ENCODE results near the gene ELOVL2.

DNA sequence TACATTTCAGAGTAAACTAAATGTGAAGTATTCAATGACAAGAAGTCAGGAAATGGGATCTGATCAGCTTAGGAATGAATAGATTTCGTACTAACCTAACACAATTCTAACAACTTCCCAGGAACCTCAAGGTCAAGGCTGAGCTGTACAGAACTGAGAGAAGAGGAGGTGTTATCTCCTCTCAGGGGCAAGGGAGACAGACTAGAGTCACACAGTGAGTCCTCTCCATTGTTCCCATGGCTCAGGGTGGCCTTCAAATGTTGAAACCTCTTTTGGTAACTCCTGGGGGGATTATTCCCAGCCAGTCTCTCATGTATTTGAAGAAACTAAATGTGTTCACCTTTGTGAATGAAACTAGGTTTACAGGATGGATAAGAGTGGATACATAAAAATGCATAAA lies 27.7 kb downstream of the ELOVL2 start:
- TF ChIP-seq, protein P1, sequence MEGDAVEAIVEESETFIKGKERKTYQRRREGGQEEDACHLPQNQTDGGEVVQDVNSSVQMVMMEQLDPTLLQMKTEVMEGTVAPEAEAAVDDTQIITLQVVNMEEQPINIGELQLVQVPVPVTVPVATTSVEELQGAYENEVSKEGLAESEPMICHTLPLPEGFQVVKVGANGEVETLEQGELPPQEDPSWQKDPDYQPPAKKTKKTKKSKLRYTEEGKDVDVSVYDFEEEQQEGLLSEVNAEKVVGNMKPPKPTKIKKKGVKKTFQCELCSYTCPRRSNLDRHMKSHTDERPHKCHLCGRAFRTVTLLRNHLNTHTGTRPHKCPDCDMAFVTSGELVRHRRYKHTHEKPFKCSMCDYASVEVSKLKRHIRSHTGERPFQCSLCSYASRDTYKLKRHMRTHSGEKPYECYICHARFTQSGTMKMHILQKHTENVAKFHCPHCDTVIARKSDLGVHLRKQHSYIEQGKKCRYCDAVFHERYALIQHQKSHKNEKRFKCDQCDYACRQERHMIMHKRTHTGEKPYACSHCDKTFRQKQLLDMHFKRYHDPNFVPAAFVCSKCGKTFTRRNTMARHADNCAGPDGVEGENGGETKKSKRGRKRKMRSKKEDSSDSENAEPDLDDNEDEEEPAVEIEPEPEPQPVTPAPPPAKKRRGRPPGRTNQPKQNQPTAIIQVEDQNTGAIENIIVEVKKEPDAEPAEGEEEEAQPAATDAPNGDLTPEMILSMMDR (IDR thresholded peaks at IDR 0.05; ENCODE audit: poor library complexity), result no peak
- no peak for TF ChIP-seq EZH2 (IDR thresholded peaks at IDR 0.05; ENCODE audit: borderline replicate concordance)
- no peak for TF ChIP-seq EZH2phosphoT487 (IDR thresholded peaks at IDR 0.05; ENCODE audit: low read depth, severe bottlenecking, unreplicated experiment)

All from hepatocyte (in vitro differentiated cells).